Activated naive CD4-positive, alpha-beta T cell treated with anti-CD3 and anti-CD28 coated beads, Interleukin-2, amount 50 U/mL, for 24 hours (primary cell): Measurements from ENCODE around the gene SRGAP1.
A peak's percentile ranks its signal among the peaks of the same experiment; 100 is the strongest.

Source experiments
- H3K27ac Mint-ChIP-seq: one replicate; pipeline ENCODE4 v1.8.0; 2021; ENCODE audit warnings: mild to moderate bottlenecking, mixed read lengths
- H3K27me3 Mint-ChIP-seq: one replicate; pipeline ENCODE4 v1.8.0; 2021; ENCODE audit warnings: mixed read lengths
- H3K36me3 Mint-ChIP-seq: one replicate; pipeline ENCODE4 v1.8.0; 2021; ENCODE audit warnings: mixed read lengths
- H3K4me1 Mint-ChIP-seq: one replicate; pipeline ENCODE4 v1.8.0; 2021; ENCODE audit warnings: mixed read lengths
- H3K4me3 Mint-ChIP-seq: one replicate; pipeline ENCODE4 v1.8.0; 2021; ENCODE audit warnings: mild to moderate bottlenecking, mixed read lengths
- H3K9me3 Mint-ChIP-seq: one replicate; pipeline ENCODE4 v1.8.0; 2021; ENCODE audit warnings: mixed read lengths

The SRGAP1 gene

DNA sequence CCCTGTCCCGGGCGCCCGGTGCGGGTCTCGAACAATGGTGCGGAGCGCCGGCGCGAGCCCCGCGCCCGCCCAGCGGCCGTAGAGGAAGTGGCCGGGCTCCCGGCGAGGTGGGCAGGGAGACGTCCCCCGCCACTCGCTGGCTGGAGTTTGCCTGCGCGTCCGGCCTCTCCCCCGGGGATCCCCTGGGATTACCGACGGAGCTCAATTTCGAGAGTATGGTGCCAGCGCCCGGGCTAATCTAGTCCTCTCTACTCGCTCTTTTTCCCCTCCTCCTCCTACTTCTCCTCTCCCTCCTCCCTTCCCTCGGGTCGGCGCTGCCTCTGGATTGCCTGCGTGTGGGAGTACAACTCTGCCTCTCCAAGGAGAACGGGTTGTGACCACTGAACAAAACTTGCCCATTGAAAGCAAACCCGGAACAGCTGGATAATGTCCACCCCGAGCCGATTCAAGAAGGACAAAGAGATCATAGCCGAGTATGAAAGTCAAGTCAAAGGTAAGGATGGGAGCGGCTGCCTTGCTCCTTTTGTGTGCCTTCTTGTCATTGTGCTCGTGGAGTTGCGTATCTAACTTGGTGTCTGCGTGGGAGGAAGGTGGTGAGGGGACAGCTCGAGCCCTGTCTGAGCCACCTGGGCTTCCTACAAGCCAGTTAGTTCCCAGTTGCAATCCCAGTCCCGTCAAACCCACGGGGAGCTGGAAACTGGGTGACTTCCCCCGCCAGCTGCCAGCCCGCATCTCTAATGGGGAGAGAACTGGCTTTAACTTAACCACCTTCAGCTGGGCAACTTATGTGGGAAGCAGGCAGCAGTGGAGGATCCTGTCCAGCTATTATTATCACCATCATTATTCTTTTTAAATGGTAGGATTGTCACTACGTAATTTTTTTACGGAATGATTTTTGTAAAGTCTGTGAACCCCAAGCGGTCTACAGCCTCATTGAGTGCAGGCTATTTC lies at the start of gene SRGAP1:
TSS of gene SRGAP1 (plus strand) at position 310 of the 951 bp plus-strand sequence. CDS start at position 427, 117 bp downstream.
- no peaks in the 10 kb centered on the region for H3K9me3 Mint-ChIP-seq
- no peak within 1 kb of the TSS for H3K27ac Mint-ChIP-seq
- H3K27me3 Mint-ChIP-seq, result peaks cover 23% of the 10 kb centered on the region
- peak within 1 kb of the TSS; percentile 91 for H3K4me3 Mint-ChIP-seq
- no peaks in the 10 kb centered on the region for H3K36me3 Mint-ChIP-seq
- H3K4me1 Mint-ChIP-seq, result peaks cover 6% of the 10 kb centered on the region

DNA sequence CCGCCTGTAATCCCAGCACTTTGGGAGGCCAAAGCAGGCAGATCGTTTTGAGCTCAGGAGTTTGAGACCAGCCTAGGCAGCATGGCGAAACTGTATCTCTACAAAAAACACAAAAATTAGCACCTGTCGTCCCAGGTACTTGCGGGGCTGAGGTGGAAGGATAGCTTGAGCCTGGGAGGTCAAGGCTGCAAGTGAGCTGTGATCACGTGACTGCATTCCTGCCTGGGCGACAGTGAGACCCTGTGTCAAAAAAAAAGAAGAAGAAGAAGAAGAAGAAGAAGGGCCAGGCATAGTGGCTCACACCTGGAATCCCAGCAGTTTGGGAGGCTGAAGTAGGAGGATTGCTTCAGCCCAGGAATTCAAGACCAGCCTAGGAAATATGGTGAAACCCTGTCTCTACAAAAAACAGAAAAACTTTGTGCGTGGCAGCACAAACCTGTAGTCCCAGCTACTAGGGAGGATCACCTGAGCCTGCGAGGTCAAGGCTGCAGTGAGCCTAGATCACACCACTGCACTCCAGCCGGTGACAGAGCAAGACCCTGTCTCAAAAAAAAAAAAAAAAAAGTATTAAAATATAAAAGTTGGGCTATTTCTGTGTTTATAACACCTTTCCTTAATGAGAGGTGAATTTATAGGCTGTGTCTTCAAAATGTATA lies 49.3 kb upstream of the SRGAP1 start:
- Mint-ChIP-seq H3K9me3 (no peaks in the 10 kb centered on the region), H3K4me3 (no peak overlapping the region), H3K4me1 (no peaks in the 10 kb centered on the region), H3K27ac (no peak overlapping the region), H3K27me3 (no peaks in the 10 kb centered on the region), H3K36me3 (peaks cover 4% of the 10 kb centered on the region)

DNA sequence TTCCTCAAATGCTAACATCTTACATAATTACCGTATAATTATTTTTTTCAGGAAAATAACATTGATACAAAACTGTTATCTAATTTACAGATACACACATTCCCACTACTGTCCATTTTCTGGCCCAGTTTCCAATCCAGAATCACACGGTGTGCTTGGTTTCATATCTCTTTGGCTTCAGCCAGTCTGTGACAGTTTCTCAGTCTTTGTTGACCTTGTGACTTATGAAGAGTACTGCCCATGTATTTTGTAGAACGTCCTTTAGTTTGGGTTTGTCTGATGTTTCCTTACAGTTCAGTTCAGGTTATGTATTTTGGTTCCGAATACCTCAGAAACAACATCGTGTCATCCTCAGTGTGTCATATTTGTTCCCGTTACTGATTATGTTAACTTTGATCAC lies 48.6 kb upstream of the SRGAP1 start:
- Mint-ChIP-seq H3K4me1 (no peaks in the 10 kb centered on the region), H3K9me3 (no peaks in the 10 kb centered on the region)

DNA sequence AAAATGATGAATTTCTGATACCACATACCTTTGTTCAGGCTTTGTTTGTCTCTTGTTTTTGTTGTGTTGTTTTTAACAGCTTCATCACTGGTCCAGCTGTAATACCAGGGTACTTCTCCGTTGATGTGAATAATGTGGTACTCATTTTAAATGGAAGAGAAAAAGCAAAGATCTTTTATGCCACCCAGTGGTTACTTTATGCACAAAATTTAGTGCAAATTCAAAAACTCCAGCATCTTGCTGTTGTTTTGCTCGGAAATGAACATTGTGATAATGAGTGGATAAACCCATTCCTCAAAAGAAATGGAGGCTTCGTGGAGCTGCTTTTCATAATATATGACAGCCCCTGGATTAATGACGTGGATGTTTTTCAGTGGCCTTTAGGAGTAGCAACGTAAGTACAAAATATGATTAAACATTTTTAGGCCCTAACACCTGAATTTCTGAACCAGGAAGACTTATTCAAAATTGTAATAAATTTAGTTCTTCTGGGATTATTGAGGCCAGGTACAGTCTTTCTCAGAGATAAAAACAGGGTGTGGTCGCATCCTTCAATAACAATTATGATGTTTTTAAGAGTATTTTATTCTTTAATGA lies 42.4 kb upstream of the SRGAP1 start:
- H3K36me3 Mint-ChIP-seq, result peaks cover 1% of the 10 kb centered on the region
- H3K9me3 Mint-ChIP-seq, result no peaks in the 10 kb centered on the region
- no peaks in the 10 kb centered on the region for H3K27me3 Mint-ChIP-seq
- H3K4me3 Mint-ChIP-seq, result no peak overlapping the region
- no peak overlapping the region for H3K27ac Mint-ChIP-seq
- H3K4me1 Mint-ChIP-seq, result no peaks in the 10 kb centered on the region

More for the DNA sequence above, 48.6 kb upstream of the SRGAP1 start:
- Mint-ChIP-seq H3K27ac (no peak overlapping the region), H3K36me3 (no peaks in the 10 kb centered on the region), H3K27me3 (no peaks in the 10 kb centered on the region), H3K4me3 (no peak overlapping the region)

DNA sequence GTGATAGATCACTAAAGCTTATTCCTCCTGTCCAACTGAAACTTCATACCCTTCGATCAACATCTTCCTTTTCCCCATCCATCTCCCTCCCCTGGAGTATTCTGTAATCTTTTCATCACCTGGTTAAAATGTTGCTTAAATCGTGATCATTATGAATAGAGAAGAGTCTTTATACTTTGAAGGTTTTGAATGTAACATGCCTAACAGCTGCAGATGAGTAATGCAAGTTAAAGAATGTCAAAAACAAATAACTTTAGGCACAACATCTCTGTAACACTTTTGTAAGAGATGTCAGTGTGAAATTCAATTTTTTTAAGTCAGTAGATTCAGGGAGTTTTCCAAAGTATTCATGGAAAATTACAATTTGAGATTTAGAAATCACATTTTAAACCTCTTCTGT lies 39.8 kb upstream of the SRGAP1 start:
- H3K4me3 Mint-ChIP-seq, result no peak overlapping the region
- H3K36me3 Mint-ChIP-seq, result peaks cover 1% of the 10 kb centered on the region
- H3K27me3 Mint-ChIP-seq, result no peaks in the 10 kb centered on the region
- no peaks in the 10 kb centered on the region for H3K4me1 Mint-ChIP-seq
- no peak overlapping the region for H3K27ac Mint-ChIP-seq
- H3K9me3 Mint-ChIP-seq, result no peaks in the 10 kb centered on the region

DNA sequence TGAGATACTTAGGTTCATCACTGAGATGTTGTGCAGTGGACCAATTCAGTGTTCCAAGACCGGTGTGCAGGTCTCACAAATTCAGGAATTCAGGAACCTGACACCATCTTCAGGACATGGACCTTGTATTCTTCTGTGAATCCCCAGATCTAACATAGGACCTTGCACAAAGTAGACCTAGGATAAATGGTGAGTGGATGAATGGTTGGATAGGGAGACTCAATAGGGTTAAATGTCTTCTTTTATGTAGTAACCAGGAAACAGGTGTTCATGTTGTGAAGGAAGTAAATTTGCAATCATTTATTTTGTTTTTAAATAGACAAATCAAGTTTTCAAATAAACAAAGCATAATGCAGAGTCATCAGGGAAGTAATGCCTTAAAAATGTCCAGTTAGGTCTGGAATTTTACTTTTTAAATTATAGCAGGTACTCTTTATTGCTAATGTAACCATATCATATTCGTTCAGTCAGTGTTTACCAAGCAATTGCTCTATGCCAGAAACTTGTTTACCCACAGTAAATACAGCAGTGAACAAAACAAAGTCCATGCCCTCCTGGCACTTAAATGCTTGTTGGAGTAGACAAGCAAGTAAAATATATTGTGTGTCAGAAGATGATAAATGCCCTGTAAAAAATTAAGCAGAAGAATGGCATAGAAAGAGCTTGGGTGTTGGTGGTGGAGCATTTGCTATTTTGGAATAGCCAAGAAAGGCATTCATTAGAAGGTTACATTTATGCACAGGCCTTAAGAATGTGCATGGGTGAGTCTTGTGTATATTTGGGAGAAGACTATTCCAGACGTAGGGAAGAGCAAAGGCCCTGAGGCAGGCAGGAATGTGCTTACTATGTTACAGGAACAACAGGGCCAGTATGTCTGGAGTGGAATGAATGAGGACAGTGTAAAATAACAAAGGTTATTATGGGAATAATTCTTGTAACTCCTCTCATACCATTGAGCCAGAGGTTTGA lies 38.5 kb upstream of the SRGAP1 start:
- H3K9me3 Mint-ChIP-seq, result no peaks in the 10 kb centered on the region
- H3K27me3 Mint-ChIP-seq, result no peaks in the 10 kb centered on the region
- no peak overlapping the region for H3K27ac Mint-ChIP-seq
- H3K36me3 Mint-ChIP-seq, result peaks cover 1% of the 10 kb centered on the region
- H3K4me3 Mint-ChIP-seq, result no peak overlapping the region
- no peaks in the 10 kb centered on the region for H3K4me1 Mint-ChIP-seq

DNA sequence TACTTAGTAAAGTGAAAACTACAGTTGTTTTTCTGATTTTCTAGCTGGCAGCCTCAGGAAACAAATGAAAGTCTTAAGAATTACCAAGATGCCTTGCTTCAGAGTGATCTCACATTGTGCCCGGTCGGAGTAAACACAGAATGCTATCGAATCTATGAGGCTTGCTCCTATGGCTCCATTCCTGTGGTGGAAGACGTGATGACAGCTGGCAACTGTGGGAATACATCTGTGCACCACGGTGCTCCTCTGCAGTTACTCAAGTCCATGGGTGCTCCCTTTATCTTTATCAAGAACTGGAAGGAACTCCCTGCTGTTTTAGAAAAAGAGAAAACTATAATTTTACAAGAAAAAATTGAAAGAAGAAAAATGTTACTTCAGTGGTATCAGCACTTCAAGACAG lies 35.9 kb upstream of the SRGAP1 start:
- no peak overlapping the region for H3K27ac Mint-ChIP-seq
- no peaks in the 10 kb centered on the region for H3K27me3 Mint-ChIP-seq
- H3K4me3 Mint-ChIP-seq, result no peak overlapping the region
- H3K36me3 Mint-ChIP-seq, result peaks cover 1% of the 10 kb centered on the region
- no peaks in the 10 kb centered on the region for H3K4me1 Mint-ChIP-seq
- no peaks in the 10 kb centered on the region for H3K9me3 Mint-ChIP-seq

DNA sequence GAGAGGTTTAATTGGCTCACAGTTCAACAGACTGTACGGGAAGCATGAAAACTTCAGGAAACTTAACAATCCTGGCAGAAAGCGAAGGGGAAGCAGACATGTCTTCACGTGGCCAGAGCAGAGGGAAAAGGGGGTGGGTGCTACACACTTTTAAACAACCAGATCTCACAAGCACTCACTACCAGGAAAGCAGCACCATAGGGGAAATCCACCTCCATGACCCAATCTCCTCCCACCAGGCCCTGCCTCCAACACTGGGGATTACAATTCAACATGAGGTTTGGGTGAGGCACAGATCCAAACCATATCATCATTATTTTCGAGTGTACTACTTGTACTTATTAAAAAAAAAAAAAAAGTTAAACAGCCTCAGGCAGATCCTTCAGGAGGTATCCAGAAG lies 34.9 kb upstream of the SRGAP1 start:
- H3K36me3 Mint-ChIP-seq, result peaks cover 1% of the 10 kb centered on the region
- peaks cover under 1% of the 10 kb centered on the region for H3K4me1 Mint-ChIP-seq
- H3K27ac Mint-ChIP-seq, result no peak overlapping the region
- no peaks in the 10 kb centered on the region for H3K9me3 Mint-ChIP-seq
- H3K4me3 Mint-ChIP-seq, result no peak overlapping the region
- H3K27me3 Mint-ChIP-seq, result no peaks in the 10 kb centered on the region

DNA sequence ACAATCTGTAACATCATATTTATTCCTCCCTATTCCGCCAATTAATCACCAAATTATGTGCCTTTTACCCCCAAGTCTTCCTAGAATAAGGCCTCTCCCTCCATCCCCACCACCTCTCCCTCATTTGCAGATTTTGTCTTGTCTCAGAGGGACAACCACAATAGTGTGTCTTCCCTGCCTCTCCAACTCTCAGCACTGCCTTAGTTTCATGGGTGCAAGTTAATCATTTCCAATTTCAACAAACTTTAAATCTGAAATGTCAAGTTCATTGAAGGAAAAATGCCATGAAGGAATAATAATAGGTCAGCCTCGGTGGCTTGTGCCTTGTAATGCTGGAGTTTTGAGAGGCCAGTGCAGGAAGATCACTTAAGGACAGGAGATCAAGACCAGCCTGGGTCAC lies 33.2 kb upstream of the SRGAP1 start:
- H3K4me3 Mint-ChIP-seq, result no peak overlapping the region
- no peaks in the 10 kb centered on the region for H3K9me3 Mint-ChIP-seq
- H3K36me3 Mint-ChIP-seq, result no peaks in the 10 kb centered on the region
- H3K27ac Mint-ChIP-seq, result no peak overlapping the region
- no peaks in the 10 kb centered on the region for H3K27me3 Mint-ChIP-seq
- H3K4me1 Mint-ChIP-seq, result peaks cover 8% of the 10 kb centered on the region

DNA sequence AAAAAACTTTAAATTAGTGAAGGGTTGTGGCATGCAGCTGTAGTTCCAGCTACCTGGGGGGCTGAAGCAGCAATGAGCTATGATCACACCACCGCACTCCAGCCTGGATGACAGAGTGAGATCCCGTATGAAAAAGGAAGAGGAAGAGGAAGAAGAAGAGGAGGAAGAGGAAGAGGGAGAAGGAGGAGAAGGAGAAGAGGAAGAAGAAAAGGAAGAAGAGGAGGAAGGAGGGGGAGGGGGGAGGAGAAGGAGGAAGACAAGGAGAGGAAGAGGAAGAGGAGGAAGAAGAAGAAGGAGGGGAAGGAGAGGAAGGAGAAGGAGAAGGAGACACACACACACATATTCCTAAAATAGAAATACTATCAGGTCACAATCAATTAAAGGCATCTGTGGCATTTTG lies 32.7 kb upstream of the SRGAP1 start:
- Mint-ChIP-seq H3K4me3 (no peak overlapping the region), H3K27ac (no peak overlapping the region), H3K4me1 (peaks cover 8% of the 10 kb centered on the region), H3K9me3 (no peaks in the 10 kb centered on the region), H3K36me3 (no peaks in the 10 kb centered on the region), H3K27me3 (no peaks in the 10 kb centered on the region)

DNA sequence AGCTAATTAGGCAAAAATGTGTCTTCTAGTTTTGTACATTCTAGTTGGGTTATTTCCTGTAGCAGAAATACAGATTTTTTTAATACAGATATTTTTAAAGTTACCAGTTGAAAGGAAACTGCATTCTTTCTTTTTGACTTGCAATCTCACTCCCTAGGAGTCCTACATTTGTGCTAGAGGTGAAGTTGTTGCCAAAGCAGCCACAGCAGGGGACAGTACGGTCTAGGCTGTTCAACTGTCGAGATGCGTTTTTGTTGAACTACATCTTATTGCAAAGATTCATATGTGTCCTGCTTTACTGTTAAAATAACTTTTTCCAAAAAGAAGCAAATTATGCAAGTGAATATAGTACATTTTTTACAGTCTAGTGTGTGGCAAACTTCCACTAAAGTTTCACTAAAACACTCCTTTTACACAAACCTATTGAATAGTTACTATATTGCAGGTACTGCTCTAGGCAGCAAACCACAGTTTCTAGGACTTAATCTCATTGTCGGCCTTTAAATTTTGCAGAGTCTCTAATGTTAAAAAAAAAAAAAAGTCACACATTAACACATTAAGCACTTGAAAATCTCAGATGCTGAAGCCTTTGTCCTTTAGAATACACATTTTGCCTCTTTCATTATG lies 30.2 kb upstream of the SRGAP1 start:
- peaks cover 7% of the 10 kb centered on the region for H3K27me3 Mint-ChIP-seq
- H3K27ac Mint-ChIP-seq, result no peak overlapping the region
- peaks cover 6% of the 10 kb centered on the region for H3K9me3 Mint-ChIP-seq
- no peak overlapping the region for H3K4me3 Mint-ChIP-seq
- H3K36me3 Mint-ChIP-seq, result no peaks in the 10 kb centered on the region
- H3K4me1 Mint-ChIP-seq, result peaks cover 8% of the 10 kb centered on the region

DNA sequence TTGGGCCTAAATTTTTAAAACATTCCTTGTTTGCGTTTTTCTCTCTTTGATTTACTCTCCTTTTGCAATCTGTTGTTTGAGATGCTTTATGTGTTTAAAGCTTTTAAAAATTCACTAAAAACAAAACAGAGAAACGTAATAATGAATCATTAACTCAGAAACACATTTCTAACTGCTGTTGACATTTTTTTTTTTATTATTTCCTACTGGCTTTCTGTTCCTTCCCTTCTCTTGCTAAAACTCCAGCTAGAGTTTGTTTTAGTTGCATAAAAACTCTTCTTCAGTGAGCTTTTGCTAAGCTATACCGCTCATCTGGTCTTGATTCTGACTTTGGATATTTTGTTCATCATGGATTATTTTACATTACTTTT lies 29.0 kb upstream of the SRGAP1 start:
- no peak overlapping the region for H3K27ac Mint-ChIP-seq
- H3K4me3 Mint-ChIP-seq, result no peak overlapping the region
- peaks cover 8% of the 10 kb centered on the region for H3K4me1 Mint-ChIP-seq
- peaks cover 17% of the 10 kb centered on the region for H3K9me3 Mint-ChIP-seq
- H3K36me3 Mint-ChIP-seq, result peaks cover 1% of the 10 kb centered on the region
- peaks cover 10% of the 10 kb centered on the region for H3K27me3 Mint-ChIP-seq

DNA sequence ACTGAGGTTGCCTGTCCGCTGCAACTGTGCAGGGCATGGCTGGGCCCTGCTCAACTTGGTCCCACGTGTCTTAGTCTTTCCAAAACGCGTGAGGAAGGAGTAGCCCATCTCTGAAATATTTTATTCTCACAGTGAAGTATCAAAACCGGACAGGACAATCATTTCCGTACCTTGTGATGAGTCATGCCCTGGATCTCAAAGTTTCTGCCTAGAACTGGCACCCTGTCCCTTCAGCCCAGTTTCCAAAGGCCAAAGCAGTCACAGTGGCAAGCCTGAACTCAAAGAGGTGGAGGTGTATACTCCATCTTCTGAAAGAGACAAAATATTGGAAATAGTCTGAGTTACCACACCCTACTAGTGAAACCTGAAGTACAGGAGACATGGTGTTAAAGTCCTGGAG lies 28.5 kb upstream of the SRGAP1 start:
- H3K27ac Mint-ChIP-seq, result no peak overlapping the region
- peaks cover 8% of the 10 kb centered on the region for H3K4me1 Mint-ChIP-seq
- H3K4me3 Mint-ChIP-seq, result no peak overlapping the region
- H3K36me3 Mint-ChIP-seq, result peaks cover 1% of the 10 kb centered on the region
- peaks cover 17% of the 10 kb centered on the region for H3K9me3 Mint-ChIP-seq
- H3K27me3 Mint-ChIP-seq, result peaks cover 11% of the 10 kb centered on the region

DNA sequence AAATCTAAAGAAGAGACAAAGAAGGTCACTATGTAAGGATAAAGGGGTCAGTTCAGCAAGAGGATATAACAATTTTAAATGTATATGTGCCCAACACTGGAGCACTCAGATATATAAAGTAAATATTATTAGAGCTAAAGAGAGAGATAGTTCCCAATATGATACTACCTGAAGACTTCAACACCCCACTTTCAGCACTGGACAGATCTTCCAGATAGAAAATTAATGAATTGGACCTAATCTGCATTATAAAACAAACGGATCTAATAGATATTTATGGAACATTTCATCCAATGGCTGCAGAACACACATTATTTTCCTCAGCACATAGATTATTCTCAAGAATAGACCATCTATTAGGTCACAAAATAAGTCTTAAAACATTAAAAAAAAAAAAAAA lies 24.1 kb upstream of the SRGAP1 start:
- Mint-ChIP-seq H3K27ac (no peak overlapping the region), H3K9me3 (peaks cover 17% of the 10 kb centered on the region), H3K4me3 (no peak overlapping the region), H3K27me3 (peaks cover 30% of the 10 kb centered on the region), H3K36me3 (peaks cover 1% of the 10 kb centered on the region), H3K4me1 (peaks cover 3% of the 10 kb centered on the region)

DNA sequence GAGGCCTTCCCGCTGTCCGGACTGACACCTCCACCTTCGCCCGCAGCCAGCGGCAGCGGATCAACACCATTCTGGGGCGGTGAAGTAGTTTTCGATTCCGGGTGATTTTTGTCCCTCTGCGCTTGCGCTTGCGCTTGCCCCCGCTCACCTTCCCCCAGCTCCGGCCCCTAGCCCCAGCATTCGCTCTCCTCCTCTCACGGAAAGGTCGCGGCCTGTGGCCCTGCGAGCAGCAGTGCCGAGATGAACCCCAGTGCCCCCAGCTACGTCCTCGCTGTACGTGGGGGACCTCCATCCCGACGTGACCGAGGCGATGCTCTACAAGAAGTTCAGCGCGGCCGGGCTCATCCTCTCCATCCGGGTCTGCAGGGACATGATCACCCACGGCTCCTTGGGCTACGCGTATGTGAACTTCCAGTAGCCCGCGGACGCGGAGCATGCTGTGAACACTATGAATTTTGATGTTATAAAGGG lies 22.7 kb upstream of the SRGAP1 start:
- peak overlapping the region; percentile 49 for H3K4me3 Mint-ChIP-seq

More for the DNA sequence above, 22.7 kb upstream of the SRGAP1 start:
- H3K36me3 Mint-ChIP-seq, result peaks cover 1% of the 10 kb centered on the region
- no peak overlapping the region for H3K27ac Mint-ChIP-seq
- peaks cover 17% of the 10 kb centered on the region for H3K9me3 Mint-ChIP-seq
- H3K4me1 Mint-ChIP-seq, result no peaks in the 10 kb centered on the region
- H3K27me3 Mint-ChIP-seq, result peaks cover 30% of the 10 kb centered on the region
